ENCODE measurements around the gene APOM. TPM values are rescaled to one million over a fixed set of nuclear protein-coding genes. Genes with fewer than 3 reads are reported as not detected.
A peak's percentile ranks its signal among the peaks of the same experiment; 100 is the strongest.

The APOM gene
- total RNA-seq, 1 donor from 2014 or later = 0.85 TPM

DNA sequence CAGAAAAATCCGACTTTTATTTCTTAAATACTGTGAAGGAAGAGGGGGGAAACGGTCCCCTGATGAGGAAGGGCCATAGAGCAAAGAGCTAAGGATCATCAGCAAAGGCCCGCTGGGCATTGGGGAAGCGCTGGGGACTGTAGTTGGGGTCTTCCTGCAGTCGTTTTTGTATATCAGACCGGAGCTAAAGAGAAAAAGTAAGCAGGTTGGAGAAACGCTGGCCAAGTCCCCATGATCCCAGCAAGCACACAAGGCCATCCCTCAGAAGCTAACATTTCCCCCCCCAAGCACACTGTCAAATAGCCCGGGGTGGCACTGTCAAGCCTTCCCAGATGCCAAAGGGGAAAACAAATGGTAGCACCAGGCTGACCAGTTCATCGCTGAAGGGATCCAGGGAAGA, 16.7 kb upstream of the APOM start:
- DNase-seq (ENCODE audit: low spot score) = no peak
- TF ChIP-seq CTCF (IDR thresholded peaks at IDR 0.05) = no peak
- Mint-ChIP-seq H3K4me1 (ENCODE audit: low read depth) (no peaks in the 10 kb centered on the region), H3K27ac (ENCODE audit: unreplicated experiment) (peak overlapping the region; percentile 45), H3K4me3 (ENCODE audit: unreplicated experiment) (no peak overlapping the region), H3K36me3 (ENCODE audit: low read depth) (peaks cover 35% of the 10 kb centered on the region), H3K27me3 (ENCODE audit: low read depth) (no peaks in the 10 kb centered on the region), H3K9me3 (ENCODE audit: low read depth) (no peaks in the 10 kb centered on the region)

GRCh38 chr6:31639449-31639861, 16.2 kb upstream of the APOM start:
- TF ChIP-seq CTCF (IDR thresholded peaks at IDR 0.05) = no peak
- no peaks in the 10 kb centered on the region for H3K4me1 Mint-ChIP-seq (ENCODE audit: low read depth)
- peak overlapping the region; percentile 10 for H3K27ac Mint-ChIP-seq (ENCODE audit: unreplicated experiment)
- peaks cover 34% of the 10 kb centered on the region for H3K36me3 Mint-ChIP-seq (ENCODE audit: low read depth)
- H3K27me3 Mint-ChIP-seq (ENCODE audit: low read depth) = no peaks in the 10 kb centered on the region
- no peak overlapping the region for H3K4me3 Mint-ChIP-seq (ENCODE audit: unreplicated experiment)
- H3K9me3 Mint-ChIP-seq (ENCODE audit: low read depth) = no peaks in the 10 kb centered on the region
- no peak for DNase-seq (ENCODE audit: low spot score)

DNA sequence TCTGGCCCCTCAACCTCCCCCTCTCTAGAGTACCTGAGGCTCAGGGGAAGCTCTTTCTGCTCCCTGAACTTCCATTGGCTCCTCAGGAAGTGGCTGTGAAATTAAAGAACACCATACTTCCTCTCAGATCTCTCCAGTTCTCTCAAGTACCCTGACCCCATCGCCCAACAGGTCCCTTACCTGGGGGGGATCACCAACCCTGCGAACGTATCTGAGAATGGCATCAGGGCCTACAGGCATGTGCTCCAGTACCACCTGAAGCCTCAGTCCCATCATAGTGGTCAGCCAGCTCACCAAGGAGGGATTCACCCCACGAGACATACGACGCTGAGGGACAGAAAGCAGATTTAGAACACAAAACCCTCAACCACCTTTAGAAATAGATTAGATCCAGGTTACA, 15.1 kb upstream of the APOM start:
- no peak for DNase-seq (ENCODE audit: low spot score)
- peaks cover 38% of the 10 kb centered on the region for H3K36me3 Mint-ChIP-seq (ENCODE audit: low read depth)
- no peak overlapping the region for H3K27ac Mint-ChIP-seq (ENCODE audit: unreplicated experiment)
- no peaks in the 10 kb centered on the region for H3K9me3 Mint-ChIP-seq (ENCODE audit: low read depth)
- TF ChIP-seq CTCF (IDR thresholded peaks at IDR 0.05) = no peak
- H3K4me1 Mint-ChIP-seq (ENCODE audit: low read depth) = no peaks in the 10 kb centered on the region
- no peaks in the 10 kb centered on the region for H3K27me3 Mint-ChIP-seq (ENCODE audit: low read depth)
- H3K4me3 Mint-ChIP-seq (ENCODE audit: unreplicated experiment) = no peak overlapping the region

- Mint-ChIP-seq H3K27ac (ENCODE audit: unreplicated experiment) (no peak overlapping the region), H3K36me3 (ENCODE audit: low read depth) (peaks cover 36% of the 10 kb centered on the region), H3K4me3 (ENCODE audit: unreplicated experiment) (no peak overlapping the region), H3K4me1 (ENCODE audit: low read depth) (no peaks in the 10 kb centered on the region), H3K27me3 (ENCODE audit: low read depth) (no peaks in the 10 kb centered on the region), H3K9me3 (ENCODE audit: low read depth) (no peaks in the 10 kb centered on the region)
- DNase-seq (ENCODE audit: low spot score) = no peak
- no peak for TF ChIP-seq CTCF (IDR thresholded peaks at IDR 0.05)
Measured at GRCh38 chr6:31641370-31641769, 14.3 kb upstream of the APOM start.

GRCh38 chr6:31642798-31643570, 12.7 kb upstream of the APOM start:
- H3K27ac Mint-ChIP-seq (ENCODE audit: unreplicated experiment) = no peak overlapping the region
- no peak for TF ChIP-seq CTCF (IDR thresholded peaks at IDR 0.05)
- H3K27me3 Mint-ChIP-seq (ENCODE audit: low read depth) = no peaks in the 10 kb centered on the region
- DNase-seq (ENCODE audit: low spot score) = no peak
- H3K36me3 Mint-ChIP-seq (ENCODE audit: low read depth) = peaks cover 34% of the 10 kb centered on the region
- no peaks in the 10 kb centered on the region for H3K4me1 Mint-ChIP-seq (ENCODE audit: low read depth)
- no peaks in the 10 kb centered on the region for H3K9me3 Mint-ChIP-seq (ENCODE audit: low read depth)
- H3K4me3 Mint-ChIP-seq (ENCODE audit: unreplicated experiment) = no peak overlapping the region

Measured in chondrocyte (in vitro differentiated cells).